ENCODE data around the gene ADGRD1. TPM values are rescaled to one million over a fixed set of nuclear protein-coding genes. Genes with fewer than 3 reads are reported as not detected.

Gene ADGRD1
- total RNA-seq, 1 donor from 2014 or later: 4.0 TPM

DNA sequence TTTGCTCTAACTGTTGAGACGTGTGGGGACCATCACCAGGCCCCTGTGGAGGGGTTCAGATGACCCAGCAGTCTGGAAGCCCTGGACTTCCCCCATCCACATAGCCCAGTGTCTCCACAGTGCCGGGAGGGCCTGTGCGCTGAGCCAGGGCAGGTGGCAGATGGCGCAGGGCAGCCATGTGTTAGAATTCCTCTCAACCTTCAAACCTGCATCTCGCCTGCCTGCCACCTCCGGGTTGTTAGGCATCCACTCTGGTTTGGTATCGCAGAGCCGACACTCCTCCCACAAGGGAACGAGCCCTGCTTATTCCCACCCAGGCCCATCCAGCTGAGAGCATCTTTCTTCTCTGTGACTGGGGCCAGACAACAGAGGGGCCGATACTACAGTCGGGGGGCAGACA, 84.5 kb downstream of the ADGRD1 start:
- Mint-ChIP-seq H3K36me3 (ENCODE audit: insufficient read depth) (no peaks in the 10 kb centered on the region), H3K9me3 (ENCODE audit: low read depth) (no peaks in the 10 kb centered on the region), H3K27me3 (peaks cover 7% of the 10 kb centered on the region), H3K27ac (no peak overlapping the region), H3K4me1 (ENCODE audit: low read depth) (peaks cover 2% of the 10 kb centered on the region), H3K4me3 (ENCODE audit: low read depth) (no peak overlapping the region)
- no peak for DNase-seq (ENCODE audit: low spot score, unreplicated experiment)
- TF ChIP-seq, protein P1, sequence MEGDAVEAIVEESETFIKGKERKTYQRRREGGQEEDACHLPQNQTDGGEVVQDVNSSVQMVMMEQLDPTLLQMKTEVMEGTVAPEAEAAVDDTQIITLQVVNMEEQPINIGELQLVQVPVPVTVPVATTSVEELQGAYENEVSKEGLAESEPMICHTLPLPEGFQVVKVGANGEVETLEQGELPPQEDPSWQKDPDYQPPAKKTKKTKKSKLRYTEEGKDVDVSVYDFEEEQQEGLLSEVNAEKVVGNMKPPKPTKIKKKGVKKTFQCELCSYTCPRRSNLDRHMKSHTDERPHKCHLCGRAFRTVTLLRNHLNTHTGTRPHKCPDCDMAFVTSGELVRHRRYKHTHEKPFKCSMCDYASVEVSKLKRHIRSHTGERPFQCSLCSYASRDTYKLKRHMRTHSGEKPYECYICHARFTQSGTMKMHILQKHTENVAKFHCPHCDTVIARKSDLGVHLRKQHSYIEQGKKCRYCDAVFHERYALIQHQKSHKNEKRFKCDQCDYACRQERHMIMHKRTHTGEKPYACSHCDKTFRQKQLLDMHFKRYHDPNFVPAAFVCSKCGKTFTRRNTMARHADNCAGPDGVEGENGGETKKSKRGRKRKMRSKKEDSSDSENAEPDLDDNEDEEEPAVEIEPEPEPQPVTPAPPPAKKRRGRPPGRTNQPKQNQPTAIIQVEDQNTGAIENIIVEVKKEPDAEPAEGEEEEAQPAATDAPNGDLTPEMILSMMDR (IDR thresholded peaks at IDR 0.05; ENCODE audit: unreplicated experiment): no peak

DNA sequence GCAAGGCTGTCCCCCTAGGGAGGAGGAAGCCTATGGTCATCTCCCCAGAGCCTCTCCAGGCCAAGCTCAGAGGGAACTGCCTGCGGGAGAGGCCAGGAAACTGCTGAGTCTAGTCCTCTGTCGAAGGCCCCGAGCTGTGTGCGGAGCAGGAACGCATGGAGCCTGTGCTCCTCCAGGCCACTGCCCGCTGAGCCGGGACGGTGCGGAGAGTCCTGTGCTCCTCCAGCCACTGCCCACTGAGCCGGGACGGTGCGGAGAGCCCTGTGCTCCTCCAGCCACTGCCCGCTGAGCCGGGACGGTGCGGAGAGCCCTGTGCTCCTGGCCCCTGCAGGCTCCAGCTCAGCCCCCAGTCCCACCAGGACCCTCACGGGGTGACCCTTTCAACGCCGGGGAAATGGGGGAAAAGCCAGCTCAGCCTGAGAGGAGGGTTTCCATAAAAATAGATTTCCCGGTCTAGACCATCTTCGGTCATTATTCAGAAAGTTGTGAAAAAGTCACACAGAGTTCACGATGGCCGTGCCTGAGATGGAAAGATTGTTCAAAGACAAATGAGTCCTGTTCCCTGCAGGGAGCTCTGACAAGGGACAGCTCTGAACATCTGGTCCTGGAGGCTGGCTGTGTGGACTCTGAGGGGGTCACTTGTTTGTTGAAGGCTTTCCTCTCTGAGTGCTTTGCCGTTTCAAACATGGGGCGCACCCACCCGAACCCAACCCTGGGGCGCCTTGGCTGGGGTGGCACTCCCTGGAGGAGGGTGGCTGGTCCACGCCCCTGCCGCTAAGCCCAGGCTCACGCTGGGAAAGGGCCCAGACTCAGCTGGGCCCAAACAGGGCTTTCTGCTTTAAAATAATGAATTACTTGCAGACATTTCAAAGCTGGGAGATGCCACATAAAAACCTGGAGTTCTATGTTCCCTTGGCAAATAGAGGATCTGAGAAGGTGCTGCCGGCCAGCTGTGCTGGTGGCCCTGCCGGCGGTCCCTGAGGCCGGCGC, 85.5 kb downstream of the ADGRD1 start:
- no peak for DNase-seq (ENCODE audit: low spot score, unreplicated experiment)
- peaks cover 7% of the 10 kb centered on the region for H3K27me3 Mint-ChIP-seq
- H3K9me3 Mint-ChIP-seq (ENCODE audit: low read depth): no peaks in the 10 kb centered on the region
- H3K4me3 Mint-ChIP-seq (ENCODE audit: low read depth): no peak overlapping the region
- H3K36me3 Mint-ChIP-seq (ENCODE audit: insufficient read depth): no peaks in the 10 kb centered on the region
- TF ChIP-seq, protein P1 (IDR thresholded peaks at IDR 0.05; ENCODE audit: unreplicated experiment): no peak
- H3K4me1 Mint-ChIP-seq (ENCODE audit: low read depth): peaks cover 4% of the 10 kb centered on the region
- no peak overlapping the region for H3K27ac Mint-ChIP-seq

DNA sequence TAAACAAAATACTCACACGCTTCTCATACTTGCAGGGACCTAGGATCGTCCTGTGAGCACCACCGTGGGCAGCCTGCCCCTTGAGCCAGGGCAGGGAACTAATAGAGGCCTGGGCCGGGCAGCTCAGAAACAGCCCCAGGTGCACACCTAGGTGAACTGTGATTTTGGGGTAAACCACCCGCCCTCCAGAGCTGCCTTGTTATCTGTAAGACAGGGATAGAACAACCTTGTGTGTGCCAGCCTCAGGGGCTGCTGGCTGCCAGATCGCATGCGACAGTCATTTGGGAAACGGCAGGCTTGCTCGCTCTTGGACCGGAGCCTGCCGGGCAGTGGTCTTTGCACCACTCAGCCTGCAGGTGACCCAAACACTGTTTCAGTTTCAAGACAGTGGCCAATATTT, 86.8 kb downstream of the ADGRD1 start:
- no peaks in the 10 kb centered on the region for H3K36me3 Mint-ChIP-seq (ENCODE audit: insufficient read depth)
- peaks cover 5% of the 10 kb centered on the region for H3K27me3 Mint-ChIP-seq
- no peak overlapping the region for H3K4me3 Mint-ChIP-seq (ENCODE audit: low read depth)
- no peak for DNase-seq (ENCODE audit: low spot score, unreplicated experiment)
- H3K9me3 Mint-ChIP-seq (ENCODE audit: low read depth): no peaks in the 10 kb centered on the region
- TF ChIP-seq, protein P1 (IDR thresholded peaks at IDR 0.05; ENCODE audit: unreplicated experiment): no peak
- H3K27ac Mint-ChIP-seq: no peak overlapping the region
- peaks cover 4% of the 10 kb centered on the region for H3K4me1 Mint-ChIP-seq (ENCODE audit: low read depth)

DNA sequence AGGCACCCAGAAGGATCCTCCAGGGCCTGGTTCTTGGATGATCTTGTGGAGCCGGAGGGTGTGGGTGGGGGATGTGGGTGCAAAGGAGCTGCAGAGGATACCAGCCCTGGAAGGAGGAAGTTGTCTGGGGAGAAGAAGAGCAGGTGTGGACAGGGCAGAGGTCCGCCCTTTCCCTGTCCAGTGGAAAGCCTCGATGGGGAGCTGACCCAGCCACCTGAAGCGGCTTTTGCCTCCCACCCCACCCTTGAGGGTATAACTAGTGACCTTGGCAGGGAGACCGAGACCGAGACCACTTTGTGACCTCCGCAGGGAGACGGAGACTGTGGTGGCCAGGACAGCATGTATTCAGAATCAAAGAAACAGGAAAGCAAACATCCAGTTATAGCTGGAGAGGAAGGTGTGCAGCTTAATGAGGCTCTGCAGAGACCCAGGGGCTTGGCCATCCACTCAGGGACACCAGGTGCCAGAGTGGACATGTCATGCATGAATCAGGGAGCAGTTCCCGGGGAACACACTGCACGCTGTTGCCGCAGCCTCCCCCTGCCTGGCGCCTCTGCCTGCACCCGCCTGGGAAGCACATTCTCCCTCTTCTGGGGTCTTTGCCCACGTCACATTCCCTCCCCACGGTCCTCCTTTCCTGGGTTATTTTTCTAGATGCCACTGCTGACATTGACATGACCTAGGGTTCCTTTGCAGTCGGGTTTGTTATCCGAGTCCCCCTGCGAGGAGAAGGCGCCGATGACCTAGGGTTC, 87.7 kb downstream of the ADGRD1 start:
- Mint-ChIP-seq H3K27ac (no peak overlapping the region), H3K4me3 (ENCODE audit: low read depth) (no peak overlapping the region), H3K4me1 (ENCODE audit: low read depth) (peaks cover 4% of the 10 kb centered on the region), H3K27me3 (peaks cover 5% of the 10 kb centered on the region), H3K36me3 (ENCODE audit: insufficient read depth) (no peaks in the 10 kb centered on the region), H3K9me3 (ENCODE audit: low read depth) (no peaks in the 10 kb centered on the region)
- TF ChIP-seq, protein P1 (IDR thresholded peaks at IDR 0.05; ENCODE audit: unreplicated experiment): no peak
- DNase-seq (ENCODE audit: low spot score, unreplicated experiment): no peak
